Mesothelial cell of epicardium (in vitro differentiated cells): ENCODE measurements around the gene EIF6. TPM values are rescaled to one million over a fixed set of nuclear protein-coding genes. Genes with fewer than 3 reads are reported as not detected.

Source experiments
- DNase-seq, 2 experiments: peaks; one replicate each; pipeline ENCODE4 v3.0.0; 2021; ENCODE audit warnings: low spot score in 2 of 2; ENCODE audit not compliant: unreplicated experiment in 2 of 2
- H3K27ac Mint-ChIP-seq: 2 replicates; pipeline ENCODE4 v1.8.0; 2021; ENCODE audit warnings: mixed read lengths
- H3K27me3 Mint-ChIP-seq: 2 replicates; pipeline ENCODE4 v1.8.0; 2021; ENCODE audit warnings: low read depth, mixed read lengths
- H3K36me3 Mint-ChIP-seq: 2 replicates; pipeline ENCODE4 v1.8.0; 2021; ENCODE audit warnings: mixed read lengths
- H3K4me1 Mint-ChIP-seq: 2 replicates; pipeline ENCODE4 v1.8.0; 2021; ENCODE audit warnings: mixed read lengths
- H3K4me3 Mint-ChIP-seq: 2 replicates; pipeline ENCODE4 v1.8.0; 2021; ENCODE audit warnings: mild to moderate bottlenecking, moderate library complexity, mixed read lengths
- H3K9me3 Mint-ChIP-seq: 2 replicates; pipeline ENCODE4 v1.8.0; 2021; ENCODE audit warnings: mixed read lengths
- total RNA-seq: library from RNA; stranded (reverse); gene quantifications from 3 replicates; pipeline ENCODE4 v1.2.1, GENCODE V29; 2021
- TF ChIP-seq, protein P1 (sequence below): fragments of 200-600 bp; sonication (generic); IDR thresholded peaks from one replicate; pipeline ENCODE4 v1.5.0; 2021; ENCODE audit warnings: antibody characterized with exemption; ENCODE audit not compliant: unreplicated experiment

EIF6 gene
- total RNA-seq, 1 donor from 2014 or later, result 107 TPM

DNA sequence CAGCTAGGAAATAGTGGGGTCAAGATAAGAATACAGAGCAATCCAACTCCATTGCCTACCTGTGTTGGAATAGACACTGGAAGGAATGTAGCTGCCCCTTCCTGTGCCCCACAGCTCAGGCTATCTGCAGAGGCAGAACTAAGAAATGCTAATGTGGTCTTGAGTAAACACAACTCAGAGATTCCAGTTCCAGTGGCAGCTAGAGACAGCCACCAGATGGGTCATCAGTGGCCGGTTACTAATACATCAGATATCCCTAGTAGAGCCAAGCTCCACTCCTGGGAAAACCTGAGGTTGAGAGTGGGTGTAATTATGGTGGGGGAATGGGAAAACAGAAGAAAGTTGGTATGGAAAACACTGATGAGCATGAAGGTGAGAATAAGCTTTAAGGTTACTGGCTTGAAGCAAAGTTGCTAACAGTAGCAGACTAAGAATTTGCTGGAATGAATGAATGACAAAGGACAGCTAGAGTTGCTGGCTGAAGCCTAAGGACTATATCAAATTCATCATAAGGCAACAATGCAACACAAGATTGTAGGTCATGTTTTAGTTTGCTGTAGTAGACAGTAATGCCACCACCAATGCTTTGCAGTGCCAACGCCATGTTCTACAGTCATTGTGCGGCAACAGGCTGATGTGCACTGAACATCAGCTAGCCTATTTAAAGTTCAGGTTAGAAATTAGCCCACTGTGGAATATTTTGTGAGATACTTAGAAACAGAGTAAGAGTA, 36.0 kb upstream of the EIF6 start:
- H3K4me3 Mint-ChIP-seq, result no peak overlapping the region
- H3K9me3 Mint-ChIP-seq, result no peaks in the 10 kb centered on the region
- peaks cover 2% of the 10 kb centered on the region for H3K36me3 Mint-ChIP-seq
- peak overlapping the region; percentile 94 for H3K27ac Mint-ChIP-seq
- H3K27me3 Mint-ChIP-seq, result no peaks in the 10 kb centered on the region
- no peak for DNase-seq
- H3K4me1 Mint-ChIP-seq, result peaks cover 35% of the 10 kb centered on the region
- TF ChIP-seq, protein P1, sequence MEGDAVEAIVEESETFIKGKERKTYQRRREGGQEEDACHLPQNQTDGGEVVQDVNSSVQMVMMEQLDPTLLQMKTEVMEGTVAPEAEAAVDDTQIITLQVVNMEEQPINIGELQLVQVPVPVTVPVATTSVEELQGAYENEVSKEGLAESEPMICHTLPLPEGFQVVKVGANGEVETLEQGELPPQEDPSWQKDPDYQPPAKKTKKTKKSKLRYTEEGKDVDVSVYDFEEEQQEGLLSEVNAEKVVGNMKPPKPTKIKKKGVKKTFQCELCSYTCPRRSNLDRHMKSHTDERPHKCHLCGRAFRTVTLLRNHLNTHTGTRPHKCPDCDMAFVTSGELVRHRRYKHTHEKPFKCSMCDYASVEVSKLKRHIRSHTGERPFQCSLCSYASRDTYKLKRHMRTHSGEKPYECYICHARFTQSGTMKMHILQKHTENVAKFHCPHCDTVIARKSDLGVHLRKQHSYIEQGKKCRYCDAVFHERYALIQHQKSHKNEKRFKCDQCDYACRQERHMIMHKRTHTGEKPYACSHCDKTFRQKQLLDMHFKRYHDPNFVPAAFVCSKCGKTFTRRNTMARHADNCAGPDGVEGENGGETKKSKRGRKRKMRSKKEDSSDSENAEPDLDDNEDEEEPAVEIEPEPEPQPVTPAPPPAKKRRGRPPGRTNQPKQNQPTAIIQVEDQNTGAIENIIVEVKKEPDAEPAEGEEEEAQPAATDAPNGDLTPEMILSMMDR, result no peak

DNA sequence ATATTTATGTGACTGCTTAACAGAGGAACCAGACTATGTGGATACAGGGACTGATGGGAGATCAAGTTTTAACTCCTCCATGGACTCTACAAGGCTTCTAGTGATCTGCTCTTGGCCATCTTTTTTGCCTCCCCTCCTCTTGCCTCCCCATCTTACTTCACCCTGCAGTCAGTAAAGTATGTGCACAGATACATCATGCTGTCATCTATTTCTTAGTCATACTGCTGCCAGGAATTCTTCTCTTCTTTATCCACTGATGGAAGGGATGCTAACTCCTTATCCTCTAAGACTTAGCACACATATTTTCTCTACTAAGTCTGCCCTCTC, 35.3 kb upstream of the EIF6 start:
- no peak overlapping the region for H3K4me3 Mint-ChIP-seq
- H3K27me3 Mint-ChIP-seq, result no peaks in the 10 kb centered on the region
- H3K9me3 Mint-ChIP-seq, result no peaks in the 10 kb centered on the region
- peaks cover 41% of the 10 kb centered on the region for H3K4me1 Mint-ChIP-seq
- TF ChIP-seq, protein P1, result no peak
- peaks cover 2% of the 10 kb centered on the region for H3K36me3 Mint-ChIP-seq
- peak overlapping the region; percentile 94 for H3K27ac Mint-ChIP-seq
- DNase-seq, result no peak

DNA sequence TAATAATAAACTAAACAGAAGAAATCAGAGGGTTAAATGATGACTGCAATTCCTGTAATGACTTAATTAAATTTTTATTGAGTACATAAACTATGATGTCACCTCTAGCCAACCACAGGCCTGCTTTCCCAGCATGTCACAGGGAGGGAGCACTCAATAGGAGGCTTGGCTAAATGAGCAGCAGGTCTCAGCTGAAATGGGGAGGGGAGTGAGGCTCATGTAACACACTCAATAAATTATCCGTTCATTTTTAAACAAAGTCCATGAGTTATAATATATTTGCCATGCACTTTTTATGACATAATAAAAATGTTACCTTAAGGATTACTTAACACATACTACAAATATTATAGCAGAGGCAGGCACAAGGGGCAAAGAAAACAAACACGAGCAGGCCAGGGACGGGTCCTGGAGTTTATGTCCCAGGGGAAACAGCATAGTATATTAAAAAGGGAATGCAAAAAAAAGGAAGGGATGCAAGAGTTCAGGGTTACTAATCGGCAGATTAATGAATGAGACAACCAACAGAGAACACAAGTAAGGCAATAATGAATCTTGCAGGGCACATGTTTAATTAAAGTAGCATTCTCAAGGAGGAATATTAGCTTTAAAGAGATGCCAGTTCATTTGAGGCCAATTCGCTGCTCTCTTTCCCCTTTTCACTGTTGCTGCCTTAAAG, 34.8 kb upstream of the EIF6 start:
- no peaks in the 10 kb centered on the region for H3K27me3 Mint-ChIP-seq
- H3K36me3 Mint-ChIP-seq, result peaks cover 4% of the 10 kb centered on the region
- no peak for DNase-seq
- H3K4me3 Mint-ChIP-seq, result no peak overlapping the region
- peak overlapping the region; percentile 94 for H3K27ac Mint-ChIP-seq
- no peaks in the 10 kb centered on the region for H3K9me3 Mint-ChIP-seq
- TF ChIP-seq, protein P1, result no peak
- H3K4me1 Mint-ChIP-seq, result peaks cover 45% of the 10 kb centered on the region

DNA sequence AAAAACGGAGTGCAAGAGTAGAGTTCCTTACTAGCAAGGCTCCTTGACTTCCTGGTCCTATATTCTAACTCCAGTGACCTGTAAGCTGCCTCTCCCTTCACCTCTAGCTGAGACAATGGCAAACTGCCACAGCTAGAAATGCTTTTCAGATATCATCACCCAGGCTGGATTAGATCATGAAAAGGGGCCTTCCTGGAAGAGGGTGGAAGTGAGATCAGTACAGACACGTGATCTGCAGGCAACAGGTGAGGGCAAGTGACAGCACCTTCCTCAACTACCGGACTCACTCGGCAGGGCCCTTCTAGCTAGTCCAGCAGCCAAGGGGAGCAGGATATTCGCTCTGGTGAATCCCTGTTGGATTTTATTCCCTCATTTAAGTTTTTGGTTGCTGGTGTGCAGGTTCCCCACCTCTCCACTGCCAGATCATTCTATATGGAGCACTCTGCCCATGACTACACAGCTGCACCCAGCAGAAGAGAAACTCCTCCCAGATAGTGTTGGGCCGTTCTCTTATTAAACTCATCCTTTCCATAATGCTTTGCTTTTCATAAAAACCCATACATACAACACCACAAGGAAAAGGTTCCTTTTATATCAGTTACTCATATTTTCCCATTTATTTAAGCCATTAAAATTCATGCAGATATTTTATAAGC, 34.1 kb upstream of the EIF6 start:
- peaks cover 45% of the 10 kb centered on the region for H3K4me1 Mint-ChIP-seq
- no peaks in the 10 kb centered on the region for H3K9me3 Mint-ChIP-seq
- H3K4me3 Mint-ChIP-seq, result no peak overlapping the region
- DNase-seq, result no peak
- TF ChIP-seq, protein P1, result no peak
- H3K36me3 Mint-ChIP-seq, result peaks cover 6% of the 10 kb centered on the region
- peak overlapping the region; percentile 94 for H3K27ac Mint-ChIP-seq
- no peaks in the 10 kb centered on the region for H3K27me3 Mint-ChIP-seq

DNA sequence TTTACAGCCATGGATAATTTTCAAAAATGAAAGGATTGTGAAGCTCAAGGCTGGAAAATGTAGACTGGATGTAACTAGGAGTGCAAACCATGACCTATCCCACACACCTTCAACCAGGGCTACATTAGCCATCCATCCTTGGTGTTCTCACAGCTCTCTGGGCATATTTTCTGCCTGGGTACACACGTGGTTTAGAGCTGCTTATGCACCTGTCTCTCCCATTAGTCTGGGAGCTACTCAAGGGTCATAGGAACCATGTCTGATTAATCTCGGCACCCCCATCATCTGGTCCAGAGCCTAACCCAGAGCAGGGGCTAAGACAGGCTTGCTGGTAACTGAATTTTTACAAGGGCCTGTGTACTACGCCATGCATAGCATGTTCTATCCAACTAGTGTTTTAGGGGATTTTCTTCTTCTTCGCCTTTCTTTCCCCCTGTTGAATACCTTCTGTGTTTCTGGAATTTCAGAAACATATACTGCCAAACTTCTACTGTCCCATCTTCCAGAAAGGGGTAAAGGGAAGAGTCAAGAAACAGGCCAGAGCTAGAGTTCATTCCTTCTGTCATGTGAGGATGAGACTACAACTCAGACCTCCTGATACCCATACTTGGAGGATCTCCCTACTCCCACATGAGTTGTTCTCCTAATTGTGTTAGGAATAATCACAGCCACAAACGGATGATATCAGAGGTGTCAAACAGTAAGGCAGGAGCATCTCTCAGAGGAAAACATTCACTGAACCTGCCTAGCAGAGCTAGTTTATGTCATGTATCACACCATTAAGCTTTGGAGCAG, 33.0 kb upstream of the EIF6 start:
- Mint-ChIP-seq H3K36me3 (peaks cover 9% of the 10 kb centered on the region), H3K27me3 (no peaks in the 10 kb centered on the region), H3K4me1 (peaks cover 45% of the 10 kb centered on the region), H3K4me3 (no peak overlapping the region), H3K9me3 (no peaks in the 10 kb centered on the region), H3K27ac (peak overlapping the region; percentile 94)
- no peak for DNase-seq
- TF ChIP-seq, protein P1, result no peak
